Neutrophil (primary cell): Measurements from ENCODE around the gene LCE3A.
"Not testable (repeated sequence)": the region's sequence is repeated elsewhere in the genome, so short reads cannot be mapped to it uniquely, and the experiment has no call there.

ENCODE experiments used
- H3K27ac ChIP-seq: fragments of 200-600 bp; sonication (generic); 2 replicates; pipeline ENCODE4 v1.5.1; 2016; ENCODE audit warnings: mild to moderate bottlenecking, moderate library complexity
- H3K27me3 ChIP-seq: fragments of 200-600 bp; sonication (generic); 2 replicates; pipeline ENCODE4 v1.6.0; 2016; ENCODE audit warnings: mild to moderate bottlenecking
- H3K36me3 ChIP-seq: fragments of 200-600 bp; sonication (generic); 2 replicates; pipeline ENCODE4 v1.5.1; 2017
- H3K4me1 ChIP-seq, 2 experiments: fragments of 200-600 bp in 1 of 2; sonication (generic) in 1 of 2; 1 replicate in 1 of 2; 2 replicates in 1 of 2; pipeline versions ENCODE4 v1.5.1 to v1.6.1; 2013 to 2016; ENCODE audit warnings: low read depth in 1 of 2, low read length in 1 of 2, mild to moderate bottlenecking in 1 of 2, moderate library complexity in 1 of 2; ENCODE audit not compliant: control insufficient read depth in 1 of 2, insufficient read depth in 1 of 2
- H3K4me3 ChIP-seq, 2 experiments: fragments of 200-600 bp in 1 of 2; sonication (generic) in 1 of 2; 1 replicate in 1 of 2; 2 replicates in 1 of 2; pipeline ENCODE4 v1.5.1; 2013 to 2016; ENCODE audit warnings: low read depth in 1 of 2, low read length in 1 of 2, mild to moderate bottlenecking in 1 of 2, moderate library complexity in 1 of 2
- H3K9me3 ChIP-seq: fragments of 200-600 bp; sonication (generic); 2 replicates; pipeline ENCODE4 v1.5.1; 2016
- CTCF ChIP-seq: fragments of 200-600 bp; sonication (generic); IDR thresholded peaks from 2 replicates; pipeline ENCODE4 v1.5.1; 2016; ENCODE audit warnings: antibody characterized with exemption

LCE3A gene

GRCh38 chr1:152622803-152623202 lies at the start of gene LCE3A:
Gene LCE3A (minus strand): TSS chr1:152623103. CDS start chr1:152623103, 0 bp downstream.
- Histone ChIP-seq H3K27me3 (peaks cover 25% of the 10 kb centered on the region), H3K9me3 (peaks cover 3% of the 10 kb centered on the region), H3K36me3 (no peaks in the 10 kb centered on the region), H3K27ac (no peak within 1 kb of the TSS), H3K4me3 (no peak within 1 kb of the TSS), H3K4me1 (no peaks in the 10 kb centered on the region)
- TF ChIP-seq CTCF: no peak

- TF ChIP-seq CTCF: no peak
- Histone ChIP-seq H3K27ac (no peak overlapping the region), H3K4me1 (no peaks in the 10 kb centered on the region), H3K9me3 (no peaks in the 10 kb centered on the region), H3K27me3 (peaks cover 6% of the 10 kb centered on the region), H3K4me3 (no peak overlapping the region), H3K36me3 (no peaks in the 10 kb centered on the region)
These were observed 44.7 kb upstream of the LCE3A start for GRCh38 chr1:152667648-152668047.

GRCh38 chr1:152666171-152666570 lies 43.3 kb upstream of the LCE3A start:
- H3K4me3 ChIP-seq, H3K4me1 ChIP-seq, H3K9me3 ChIP-seq, H3K36me3 ChIP-seq, H3K27ac ChIP-seq, H3K27me3 ChIP-seq: not testable (repeated sequence)

- H3K4me1 ChIP-seq: no peaks in the 10 kb centered on the region
- H3K27me3 ChIP-seq: no peaks in the 10 kb centered on the region
- H3K27ac ChIP-seq: no peak within 1 kb of the TSS
- no peaks in the 10 kb centered on the region for H3K9me3 ChIP-seq
- TF ChIP-seq CTCF: no peak
- no peak within 1 kb of the TSS for H3K4me3 ChIP-seq
- H3K36me3 ChIP-seq: no peaks in the 10 kb centered on the region
These were observed 40.2 kb upstream of the LCE3A start, which contains the start of gene LCE2D for GRCh38 chr1:152663098-152663497. Gene LCE2D (plus strand): TSS chr1:152663380. CDS start chr1:152664106, 726 bp downstream.

- peaks cover 7% of the 10 kb centered on the region for H3K27me3 ChIP-seq
- TF ChIP-seq CTCF: no peak
- no peaks in the 10 kb centered on the region for H3K4me1 ChIP-seq
- no peaks in the 10 kb centered on the region for H3K36me3 ChIP-seq
- no peaks in the 10 kb centered on the region for H3K9me3 ChIP-seq
- no peak overlapping the region for H3K27ac ChIP-seq
- no peak overlapping the region for H3K4me3 ChIP-seq
These were observed 35.7 kb upstream of the LCE3A start for GRCh38 chr1:152658649-152659048.

GRCh38 chr1:152657677-152658076 lies 34.8 kb upstream of the LCE3A start:
- Histone ChIP-seq H3K9me3 (no peaks in the 10 kb centered on the region), H3K27ac (no peak overlapping the region), H3K4me3 (no peak overlapping the region), H3K36me3 (no peaks in the 10 kb centered on the region), H3K4me1 (no peaks in the 10 kb centered on the region), H3K27me3 (peaks cover 15% of the 10 kb centered on the region)
- no peak for TF ChIP-seq CTCF
